Stimulated activated CD8-positive, alpha-beta memory T cell treated with anti-CD3 and anti-CD28 coated beads, Interleukin-15, amount 100 ng/mL, for 24 hours (primary cell): ENCODE data around the gene ADRA2B.
"Not testable (repeated sequence)": the region's sequence is repeated elsewhere in the genome, so short reads cannot be mapped to it uniquely, and the experiment has no call there.

Experiments
- DNase-seq: peaks from one replicate; pipeline ENCODE4 v3.0.0-alpha.2; 2020; ENCODE audit warnings: low read depth

The ADRA2B gene

DNA sequence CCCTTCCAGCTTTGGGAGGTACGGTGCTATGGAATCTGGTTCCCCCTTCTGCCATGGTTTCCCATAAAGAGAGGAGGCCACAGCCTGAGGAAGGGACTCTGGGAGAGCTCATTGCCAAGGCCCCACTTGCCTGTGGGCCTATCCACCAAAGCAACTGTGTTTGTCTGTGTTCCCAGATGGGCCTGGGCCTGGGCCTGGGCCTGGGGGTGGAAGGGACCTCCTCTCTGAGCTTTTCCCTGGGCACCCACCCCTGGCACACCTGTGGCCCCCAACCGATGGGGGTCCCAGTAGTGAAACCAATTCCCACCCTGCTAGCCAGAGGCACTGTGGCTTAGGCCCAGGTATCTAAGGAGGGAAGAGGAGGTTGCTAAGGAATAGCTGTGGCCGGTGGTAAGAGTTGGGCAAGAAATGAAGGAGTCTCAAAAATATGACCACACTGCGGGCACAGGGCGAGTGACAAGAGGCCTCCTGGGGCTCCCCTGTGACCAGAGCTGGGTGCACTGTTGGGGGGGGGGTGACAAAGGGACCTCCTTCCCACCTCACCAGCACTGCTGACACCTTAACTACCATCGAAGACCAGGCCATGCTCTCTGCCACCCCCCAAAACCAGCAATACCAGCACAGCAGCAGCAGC is 33.8 kb upstream of the ADRA2B start:
- no peak for DNase-seq

GRCh38 chr2:96148410-96149217 is 32.2 kb upstream of the ADRA2B start:
- peak; percentile 81 for DNase-seq

- no peak for DNase-seq
Observed at GRCh38 chr2:96147593-96148201, 31.3 kb upstream of the ADRA2B start.

DNA sequence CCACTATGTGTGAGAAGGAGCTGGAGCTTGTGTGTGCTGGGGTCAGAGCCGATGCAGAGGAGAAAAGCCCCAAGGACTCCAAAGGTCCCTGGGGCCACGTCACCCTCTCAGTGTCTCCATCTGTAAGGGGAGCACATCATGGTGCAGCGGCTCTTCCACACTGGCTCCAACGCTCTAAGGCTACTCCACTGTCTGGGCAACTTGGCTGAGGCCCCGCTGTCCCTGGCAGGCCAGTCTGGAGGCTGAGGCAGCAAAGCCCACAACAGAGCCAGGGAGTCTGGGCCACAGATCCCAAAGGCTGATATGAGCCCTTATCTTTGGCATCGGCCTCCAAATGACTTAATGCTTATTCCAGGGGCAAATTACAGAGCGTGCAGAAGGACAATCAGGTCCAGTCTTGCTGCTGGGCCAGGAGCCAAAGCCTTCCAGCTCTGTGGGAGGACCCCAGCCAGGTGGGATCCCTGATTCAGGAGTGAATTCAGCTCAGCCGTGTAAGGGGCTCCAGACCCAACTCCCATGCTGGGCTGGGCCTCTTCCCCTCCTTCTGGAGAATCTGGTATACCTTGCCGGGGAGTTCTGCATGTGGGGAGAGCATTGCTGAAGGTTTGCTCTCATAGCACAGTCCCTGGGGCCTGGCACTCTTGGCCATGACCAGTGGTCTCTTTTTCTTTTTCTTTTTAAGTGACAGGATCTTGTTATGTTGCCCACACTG is 30.7 kb upstream of the ADRA2B start:
- no peak for DNase-seq

DNA sequence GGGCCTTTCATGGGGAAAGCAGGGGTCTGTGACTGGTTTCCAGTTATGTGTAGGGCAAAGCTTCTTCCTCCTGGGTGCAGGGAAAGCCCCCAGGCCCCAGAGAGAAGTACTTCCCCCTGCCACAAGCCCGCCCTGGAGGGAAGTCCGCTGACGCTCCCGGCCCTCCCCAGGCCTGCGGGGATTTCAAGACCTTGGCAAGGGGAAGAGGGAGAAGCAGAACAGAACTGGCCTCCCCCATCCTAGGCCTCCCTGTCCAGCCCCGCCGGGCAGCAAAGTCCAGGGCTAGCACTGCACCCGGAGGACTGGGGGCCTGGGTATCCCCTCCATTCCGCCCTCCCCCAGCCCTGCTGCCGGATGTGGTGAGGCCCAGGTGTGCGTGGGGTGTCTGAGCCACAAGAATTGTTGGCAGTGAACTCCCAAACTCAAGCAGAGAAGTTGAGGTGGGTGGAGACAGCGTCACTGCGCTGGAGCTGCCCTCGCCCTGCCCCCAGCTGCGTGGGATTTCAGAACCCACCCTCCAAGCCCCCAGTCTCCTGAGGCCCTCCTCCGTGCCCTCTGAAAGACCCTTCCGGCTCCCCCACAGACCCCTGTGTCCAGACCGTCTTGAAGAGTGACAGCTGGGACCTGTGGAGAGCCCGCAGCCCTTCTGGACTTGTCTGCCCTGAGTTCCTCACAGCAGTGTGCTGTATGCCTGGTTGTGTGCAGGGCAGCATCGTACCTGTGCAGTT is 29.9 kb upstream of the ADRA2B start:
- DNase-seq, result no peak

- DNase-seq, result no peak
Observed at GRCh38 chr2:96145848-96146152, 29.4 kb upstream of the ADRA2B start.

DNA sequence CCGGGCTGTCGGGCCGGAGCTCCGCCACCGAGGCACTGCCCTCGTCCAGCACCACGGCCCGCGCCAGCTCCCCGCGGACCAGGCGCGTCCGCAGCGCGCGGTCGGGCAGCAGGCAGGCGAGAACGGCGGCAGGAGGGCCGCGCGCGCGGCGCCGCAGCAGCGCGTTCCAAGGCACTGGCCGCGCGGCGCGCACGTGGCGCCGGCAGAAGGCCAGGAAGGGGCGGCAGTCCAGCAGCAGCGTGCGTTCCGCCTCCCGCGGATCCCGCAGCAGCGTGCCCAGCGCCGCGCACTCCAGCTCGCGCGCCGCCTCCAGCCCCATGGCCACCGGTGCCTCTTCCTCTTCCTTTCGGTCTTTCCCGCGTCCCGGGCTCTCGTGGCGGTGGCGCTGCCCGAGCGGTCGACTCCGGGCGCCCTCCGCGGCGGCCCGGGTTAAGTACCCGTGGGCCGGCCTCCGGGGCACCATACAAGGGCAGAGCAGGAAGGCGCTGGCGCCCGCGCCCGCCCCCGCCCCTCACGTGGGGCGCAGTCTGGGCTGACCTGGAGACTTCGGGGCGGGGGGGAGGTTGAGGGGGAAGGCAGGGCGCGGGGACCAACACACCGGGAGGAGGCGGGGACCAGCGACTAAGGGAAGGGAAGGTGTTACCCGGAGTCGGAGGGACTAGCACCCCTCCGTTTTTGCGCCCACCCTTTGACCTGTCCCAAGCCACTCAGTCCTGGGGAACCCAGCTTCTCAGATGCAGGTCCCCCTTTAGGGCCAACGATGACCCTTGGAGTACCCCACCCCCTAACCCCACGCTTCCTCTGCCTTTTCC is 28.9 kb upstream of the ADRA2B start, which contains the start of gene DUSP2:
TSS of gene DUSP2 (minus strand) at position 405 of the 812 bp plus-strand sequence. CDS start at position 319, 86 bp downstream.
- peak; percentile 83 for DNase-seq

DNA sequence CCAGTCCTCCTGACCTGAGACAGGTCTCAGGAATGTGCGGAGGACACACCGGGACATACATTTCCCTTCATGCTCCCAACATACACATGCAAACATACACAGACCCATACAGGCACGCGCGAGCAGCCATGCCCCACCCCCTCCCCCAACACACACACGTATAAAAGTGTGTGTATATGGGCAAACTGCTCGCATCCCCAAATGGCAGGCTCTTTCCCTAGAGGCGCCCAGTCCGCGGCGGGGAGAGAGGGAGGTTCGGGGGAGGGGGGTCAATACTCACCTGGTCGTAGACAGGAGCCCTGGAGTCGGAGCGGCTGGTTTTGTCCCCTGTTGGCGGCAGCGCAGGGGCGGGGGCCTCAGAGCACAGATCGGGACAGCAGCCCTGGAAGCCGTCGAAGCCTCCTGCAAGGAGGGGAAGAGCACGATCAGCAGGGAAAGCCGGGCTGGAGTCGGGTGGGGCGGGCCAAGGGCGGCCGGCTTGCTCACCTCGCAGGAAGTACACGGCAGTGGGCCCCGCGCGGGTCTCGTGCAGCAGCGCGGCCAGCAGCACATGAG is 28.2 kb upstream of the ADRA2B start:
- DNase-seq, result no peak

GRCh38 chr2:96143848-96144480 is 27.6 kb upstream of the ADRA2B start:
- DNase-seq, result no peak

DNA sequence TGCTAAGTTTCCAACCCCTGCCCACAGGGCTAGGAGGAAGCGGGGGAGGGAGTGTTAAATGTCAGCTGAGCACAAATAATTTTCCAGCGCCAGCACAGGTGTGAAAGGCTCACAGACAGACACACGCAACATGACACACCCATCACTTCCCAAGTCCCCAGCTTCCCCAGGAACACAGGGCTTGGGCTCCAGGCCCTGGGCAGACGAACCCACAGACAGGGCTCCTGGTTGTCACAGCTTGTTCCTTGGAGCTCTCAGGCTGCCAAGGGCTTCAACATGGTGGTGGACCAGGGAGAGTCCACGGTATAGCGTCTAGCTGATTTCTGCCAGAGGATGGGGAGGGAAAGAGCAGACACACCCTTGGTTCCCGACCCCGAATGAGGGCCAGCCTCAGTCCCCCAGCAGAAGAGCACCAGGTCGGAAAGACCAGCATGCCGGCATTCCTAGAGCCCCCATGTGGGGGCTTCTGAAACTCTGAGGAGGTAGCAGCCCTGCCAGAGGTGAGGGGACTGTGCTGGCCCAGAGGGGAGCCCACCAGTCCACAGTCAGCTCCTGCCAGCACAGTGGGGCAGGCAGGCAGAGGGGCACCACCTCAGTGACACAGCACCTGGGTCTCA is 27.0 kb upstream of the ADRA2B start:
- DNase-seq, result no peak

- no peak for DNase-seq
Observed at GRCh38 chr2:96142217-96143113, 26.1 kb upstream of the ADRA2B start.

DNA sequence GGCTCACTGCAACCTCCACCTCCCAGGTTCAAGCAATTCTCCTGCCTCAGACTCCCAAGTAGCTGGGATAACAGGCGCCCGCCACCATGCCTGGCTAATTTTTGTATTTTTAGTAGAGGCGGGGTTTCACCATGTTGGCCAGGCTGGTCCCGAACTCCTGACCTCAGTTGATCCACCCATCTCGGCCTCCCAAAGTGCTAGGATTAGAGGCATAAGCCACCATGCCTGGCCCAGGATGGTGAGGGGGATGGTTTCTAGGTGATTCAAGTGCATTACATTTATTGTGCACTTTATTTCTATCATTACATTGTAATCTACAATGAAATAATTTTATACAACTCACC is 25.2 kb upstream of the ADRA2B start:
- not testable (repeated sequence) for DNase-seq

DNA sequence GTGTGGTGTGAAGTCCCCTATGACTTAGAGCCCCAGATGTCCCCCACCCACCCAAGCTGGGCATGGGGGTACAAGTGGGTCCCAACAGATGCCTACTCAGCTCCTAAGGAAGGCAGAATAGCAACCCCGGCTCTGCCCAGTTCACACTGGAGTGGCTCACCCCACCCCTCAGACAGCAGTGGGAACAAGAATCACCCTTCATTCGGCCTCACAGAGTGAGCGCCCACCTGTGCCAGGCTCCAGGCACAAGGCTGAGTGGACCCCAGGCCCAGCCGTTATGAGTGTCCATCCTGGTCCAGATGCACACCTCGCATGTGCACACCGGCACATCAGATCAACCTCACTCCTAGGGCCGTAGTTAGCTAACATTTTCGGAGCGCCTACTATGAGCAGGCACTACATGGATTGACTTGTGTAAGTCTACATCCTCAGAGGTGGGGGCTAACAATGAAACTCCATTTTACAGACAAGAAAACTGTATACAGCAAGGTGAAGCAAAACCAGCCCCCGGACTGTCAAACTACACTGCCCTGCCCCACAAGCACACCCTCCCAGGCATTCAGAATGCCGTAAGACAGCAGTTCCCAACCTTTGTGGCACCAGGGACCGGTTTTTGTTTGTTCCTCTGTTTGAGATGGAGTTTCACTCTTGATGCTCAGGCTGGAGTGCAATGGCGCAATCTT is 24.7 kb upstream of the ADRA2B start:
- DNase-seq, result no peak

DNA sequence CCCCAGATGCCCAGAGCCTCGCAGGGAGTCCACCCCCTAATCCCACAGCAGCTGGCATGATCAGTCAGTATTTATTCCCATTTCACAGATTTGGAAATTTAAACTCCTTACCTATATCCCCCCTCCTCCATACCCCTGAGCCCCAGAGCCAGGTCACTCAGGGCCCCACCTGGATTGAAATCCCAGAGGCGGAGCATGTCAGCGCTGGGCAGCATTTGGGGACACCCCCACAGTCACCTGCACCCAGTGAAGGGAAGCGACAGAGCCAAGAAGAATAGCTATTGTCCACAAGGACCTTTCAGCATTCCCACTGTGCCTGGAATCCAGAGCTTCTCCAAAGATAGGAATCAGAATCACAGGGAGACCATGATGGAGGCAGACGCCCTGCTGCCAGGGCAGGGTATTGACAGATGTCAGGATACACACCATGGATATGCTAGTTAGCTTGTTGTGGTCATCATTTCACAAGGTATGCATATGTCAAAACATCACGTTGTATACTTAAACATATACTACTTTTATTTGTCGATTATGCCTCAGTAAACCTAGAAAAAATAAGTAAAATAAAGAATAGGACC is 22.9 kb upstream of the ADRA2B start:
- no peak for DNase-seq

- no peak for DNase-seq
Observed at GRCh38 chr2:96138179-96139145, 22.1 kb upstream of the ADRA2B start, which contains the start of gene ASTL. TSS of gene ASTL (minus strand) at chr2:96138502. CDS start at chr2:96138436, 66 bp downstream.

GRCh38 chr2:96137321-96138178 is 21.2 kb upstream of the ADRA2B start:
- no peak for DNase-seq
